Measurements from ENCODE around the gene LRCH1. TPM values are rescaled to one million over a fixed set of nuclear protein-coding genes. Genes with fewer than 3 reads are reported as not detected.
A peak's percentile ranks its signal among the peaks of the same experiment; 100 is the strongest.

The LRCH1 gene
- total RNA-seq, 2 experiments from 2014 or later: 16.7 to 27.8 TPM

- no peaks in the 10 kb centered on the region for H3K9me3 ChIP-seq (ENCODE audit: low read length)
- H3K9me2 ChIP-seq (ENCODE audit: insufficient read depth, low read length): no peaks in the 10 kb centered on the region
- intact Hi-C loops (cut with micrococcal nuclease; ENCODE audit: unreplicated experiment): no loop called here
- peaks cover 100% of the 10 kb centered on the region for H3K79me2 ChIP-seq (ENCODE audit: insufficient read depth, low read depth, low read length)
- H3K4me1 ChIP-seq (ENCODE audit: insufficient read depth, low read length, poor library complexity, severe bottlenecking): peaks cover 99% of the 10 kb centered on the region
- H3K27ac ChIP-seq (ENCODE audit: low read depth, low read length, poor library complexity, severe bottlenecking): peak overlapping the region; percentile 78
- POLR2A ChIA-PET: interaction anchor here (0.7 to 5.5 kb wide), 9 partner anchors 7 to 217 kb away, joined by 3 to 59 read pairs (median 4); no protein-coding TSS in a partner anchor
- TF ChIP-seq, protein P1, sequence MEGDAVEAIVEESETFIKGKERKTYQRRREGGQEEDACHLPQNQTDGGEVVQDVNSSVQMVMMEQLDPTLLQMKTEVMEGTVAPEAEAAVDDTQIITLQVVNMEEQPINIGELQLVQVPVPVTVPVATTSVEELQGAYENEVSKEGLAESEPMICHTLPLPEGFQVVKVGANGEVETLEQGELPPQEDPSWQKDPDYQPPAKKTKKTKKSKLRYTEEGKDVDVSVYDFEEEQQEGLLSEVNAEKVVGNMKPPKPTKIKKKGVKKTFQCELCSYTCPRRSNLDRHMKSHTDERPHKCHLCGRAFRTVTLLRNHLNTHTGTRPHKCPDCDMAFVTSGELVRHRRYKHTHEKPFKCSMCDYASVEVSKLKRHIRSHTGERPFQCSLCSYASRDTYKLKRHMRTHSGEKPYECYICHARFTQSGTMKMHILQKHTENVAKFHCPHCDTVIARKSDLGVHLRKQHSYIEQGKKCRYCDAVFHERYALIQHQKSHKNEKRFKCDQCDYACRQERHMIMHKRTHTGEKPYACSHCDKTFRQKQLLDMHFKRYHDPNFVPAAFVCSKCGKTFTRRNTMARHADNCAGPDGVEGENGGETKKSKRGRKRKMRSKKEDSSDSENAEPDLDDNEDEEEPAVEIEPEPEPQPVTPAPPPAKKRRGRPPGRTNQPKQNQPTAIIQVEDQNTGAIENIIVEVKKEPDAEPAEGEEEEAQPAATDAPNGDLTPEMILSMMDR (conservative IDR thresholded peaks at IDR 0.05; ENCODE audit: low read length): no peak
- TF ChIP-seq EZH2phosphoT487 (IDR thresholded peaks at IDR 0.05; ENCODE audit: borderline replicate concordance, low read depth, low read length): no peak
- no peak overlapping the region for H2AFZ ChIP-seq (ENCODE audit: low read length)
- peak overlapping the region; percentile 87 for H3K4me2 ChIP-seq (ENCODE audit: low read length)
- H3K36me3 ChIP-seq (ENCODE audit: insufficient read depth, low read length): no peaks in the 10 kb centered on the region
- DNase-seq (ENCODE audit: low spot score): peak; percentile 52
- CTCF ChIA-PET (ENCODE audit: unreplicated experiment): interaction anchor here (0.6 kb wide), 1 partner anchor 9 kb away, joined by 3 read pairs; no protein-coding TSS in a partner anchor
- no TSS peak for BruUV-seq (replicated peaks)
- peak overlapping the region; percentile 61 for H3K4me3 ChIP-seq (ENCODE audit: low read depth, low read length, poor library complexity, severe bottlenecking)
- H4K20me1 ChIP-seq (ENCODE audit: insufficient read depth, low read length): no peaks in the 10 kb centered on the region; the same call in 1 of the 2 replicates
Measured at GRCh38 chr13:46587807-46588418, 34.9 kb downstream of the LRCH1 start.

GRCh38 chr13:46592385-46592784 is 39.4 kb downstream of the LRCH1 start:
- peaks cover 98% of the 10 kb centered on the region for H3K79me2 ChIP-seq (ENCODE audit: insufficient read depth, low read depth, low read length)
- ChIA-PET CTCF (ENCODE audit: unreplicated experiment) (interaction anchor here (0.6 kb wide), 1 partner anchor 1097 kb away, joined by 3 read pairs; no protein-coding TSS in a partner anchor), POLR2A (interaction anchor here (0.6 to 2.6 kb wide), 10 partner anchors 9 to 209 kb away, joined by 3 to 17 read pairs (median 5); partner anchors contain the start of gene LRCH1)
- no peaks in the 10 kb centered on the region for H3K9me2 ChIP-seq (ENCODE audit: insufficient read depth, low read length)
- no peaks in the 10 kb centered on the region for H4K20me1 ChIP-seq (ENCODE audit: insufficient read depth, low read length)
- DNase-seq (ENCODE audit: low spot score): no peak
- no peaks in the 10 kb centered on the region for H3K9me3 ChIP-seq (ENCODE audit: low read length)
- TF ChIP-seq EZH2phosphoT487 (IDR thresholded peaks at IDR 0.05; ENCODE audit: borderline replicate concordance, low read depth, low read length): no peak
- TF ChIP-seq, protein P1 (conservative IDR thresholded peaks at IDR 0.05; ENCODE audit: low read length): no peak
- H3K36me3 ChIP-seq (ENCODE audit: insufficient read depth, low read length): no peaks in the 10 kb centered on the region
- intact Hi-C loops (cut with micrococcal nuclease; ENCODE audit: unreplicated experiment): no loop called here
- H3K27ac ChIP-seq (ENCODE audit: low read depth, low read length, poor library complexity, severe bottlenecking): peak overlapping the region; percentile 98
- H3K4me1 ChIP-seq (ENCODE audit: insufficient read depth, low read length, poor library complexity, severe bottlenecking): peaks cover 99% of the 10 kb centered on the region
- peak overlapping the region; percentile 58 for H3K4me3 ChIP-seq (ENCODE audit: low read depth, low read length, poor library complexity, severe bottlenecking)
- no TSS peak for BruUV-seq (replicated peaks)
- no peak overlapping the region for H2AFZ ChIP-seq (ENCODE audit: low read length)
- H3K4me2 ChIP-seq (ENCODE audit: low read length): peak overlapping the region; percentile 90

DNA sequence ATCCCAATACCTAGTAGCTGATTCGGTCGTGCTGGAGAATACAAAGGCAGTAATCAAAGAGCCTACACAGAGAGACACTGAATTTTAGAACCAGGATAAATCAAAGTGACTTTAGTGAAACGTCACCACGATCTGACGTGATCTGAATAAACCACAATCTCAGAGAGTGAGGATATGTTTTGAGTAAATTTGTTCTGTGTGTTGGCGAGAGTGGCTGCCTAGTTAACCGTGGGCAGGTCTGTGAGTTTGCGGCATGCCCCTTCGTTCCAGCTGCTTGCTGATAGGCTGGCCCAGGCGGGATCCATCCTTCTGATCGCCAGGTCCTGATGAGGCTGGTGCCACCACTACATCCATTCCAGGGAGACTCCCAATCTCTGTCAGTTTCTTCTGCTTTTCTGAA is 40.4 kb downstream of the LRCH1 start:
- intact Hi-C loops (cut with micrococcal nuclease; ENCODE audit: unreplicated experiment): no loop called here

More for the DNA sequence above, 40.4 kb downstream of the LRCH1 start:
- POLR2A ChIA-PET: interaction anchor here (0.5 to 5.3 kb wide), 9 partner anchors 8 to 210 kb away, joined by 3 to 59 read pairs (median 4); no protein-coding TSS in a partner anchor
- H4K20me1 ChIP-seq (ENCODE audit: insufficient read depth, low read length): no peaks in the 10 kb centered on the region
- CTCF ChIA-PET (ENCODE audit: unreplicated experiment): interaction anchor here (1.0 kb wide), 1 partner anchor 8 kb away, joined by 3 read pairs; no protein-coding TSS in a partner anchor
- H3K4me2 ChIP-seq (ENCODE audit: low read length): peak overlapping the region; percentile 90
- peak overlapping the region; percentile 98 for H3K27ac ChIP-seq (ENCODE audit: low read depth, low read length, poor library complexity, severe bottlenecking)
- H2AFZ ChIP-seq (ENCODE audit: low read length): no peak overlapping the region
- H3K36me3 ChIP-seq (ENCODE audit: insufficient read depth, low read length): no peaks in the 10 kb centered on the region
- H3K4me1 ChIP-seq (ENCODE audit: insufficient read depth, low read length, poor library complexity, severe bottlenecking): peaks cover 99% of the 10 kb centered on the region
- TF ChIP-seq EZH2phosphoT487 (IDR thresholded peaks at IDR 0.05; ENCODE audit: borderline replicate concordance, low read depth, low read length): no peak
- TF ChIP-seq, protein P1 (conservative IDR thresholded peaks at IDR 0.05; ENCODE audit: low read length): no peak
- H3K4me3 ChIP-seq (ENCODE audit: low read depth, low read length, poor library complexity, severe bottlenecking): peak overlapping the region; percentile 58
- peak; percentile 62 for DNase-seq (ENCODE audit: low spot score)
- no TSS peak for BruUV-seq (replicated peaks)
- H3K9me2 ChIP-seq (ENCODE audit: insufficient read depth, low read length): no peaks in the 10 kb centered on the region
- H3K79me2 ChIP-seq (ENCODE audit: insufficient read depth, low read depth, low read length): peaks cover 98% of the 10 kb centered on the region
- H3K9me3 ChIP-seq (ENCODE audit: low read length): no peaks in the 10 kb centered on the region
